NCI-H2029 treated with DMSO at 0.1 percent for 48 hours (cell line): ENCODE results near the gene TAF8.

Experiments
- DNase-seq: peaks from one replicate; lab custom pipeline; 2025; lab: John Stamatoyannopoulos, UW

The TAF8 gene

GRCh38 chr6:42095776-42096541 lies 45.6 kb downstream of the TAF8 start:
- DNase-seq, result no peak

GRCh38 chr6:42099340-42100028 lies 49.2 kb downstream of the TAF8 start:
- no peak for DNase-seq

- no peak for DNase-seq
Observed at GRCh38 chr6:42100029-42100901, 49.9 kb downstream of the TAF8 start.

- no peak for DNase-seq
Observed at GRCh38 chr6:42101186-42101657, 50.9 kb downstream of the TAF8 start.

GRCh38 chr6:42103216-42103615 lies 52.9 kb downstream of the TAF8 start:
- DNase-seq, result no peak

- DNase-seq, result no peak
Observed at GRCh38 chr6:42103753-42104094, 53.4 kb downstream of the TAF8 start.

GRCh38 chr6:42104095-42104803 lies 53.9 kb downstream of the TAF8 start:
- DNase-seq, result no peak

GRCh38 chr6:42104804-42105125 lies 54.4 kb downstream of the TAF8 start:
- no peak for DNase-seq

GRCh38 chr6:42105156-42105648 lies 54.9 kb downstream of the TAF8 start:
- DNase-seq, result no peak

- no peak for DNase-seq
Observed at GRCh38 chr6:42105709-42106108, 55.4 kb downstream of the TAF8 start.

GRCh38 chr6:42106112-42107023 lies 56.0 kb downstream of the TAF8 start:
- no peak for DNase-seq

- no peak for DNase-seq
Observed at GRCh38 chr6:42108071-42108470, 57.7 kb downstream of the TAF8 start.

GRCh38 chr6:42110683-42111082 lies 60.4 kb downstream of the TAF8 start:
- DNase-seq, result no peak

GRCh38 chr6:42112351-42112750 lies 62.0 kb downstream of the TAF8 start:
- no peak for DNase-seq

GRCh38 chr6:42113936-42114636 lies 63.8 kb downstream of the TAF8 start:
- DNase-seq, result no peak

GRCh38 chr6:42117843-42118161 lies 67.5 kb downstream of the TAF8 start:
- DNase-seq, result no peak

- DNase-seq, result no peak
Observed at GRCh38 chr6:42118162-42119001, 68.1 kb downstream of the TAF8 start.

- no peak for DNase-seq
Observed at GRCh38 chr6:42120895-42121865, 70.9 kb downstream of the TAF8 start.
